Hypothalamus (tissue), 51 donors: ENCODE results near the gene CAMP.
"Not testable (repeated sequence)": the region's sequence is repeated elsewhere in the genome, so short reads cannot be mapped to it uniquely, and the experiment has no call there.

Experiments
- DNase-seq, 51 donors: peaks; one replicate each; lab custom pipeline; 2025; lab: John Stamatoyannopoulos, UW

The CAMP gene

GRCh38 chr3:48248095-48248850 lies 25.0 kb downstream of the CAMP start:
- DNase-seq, result no peak

DNA sequence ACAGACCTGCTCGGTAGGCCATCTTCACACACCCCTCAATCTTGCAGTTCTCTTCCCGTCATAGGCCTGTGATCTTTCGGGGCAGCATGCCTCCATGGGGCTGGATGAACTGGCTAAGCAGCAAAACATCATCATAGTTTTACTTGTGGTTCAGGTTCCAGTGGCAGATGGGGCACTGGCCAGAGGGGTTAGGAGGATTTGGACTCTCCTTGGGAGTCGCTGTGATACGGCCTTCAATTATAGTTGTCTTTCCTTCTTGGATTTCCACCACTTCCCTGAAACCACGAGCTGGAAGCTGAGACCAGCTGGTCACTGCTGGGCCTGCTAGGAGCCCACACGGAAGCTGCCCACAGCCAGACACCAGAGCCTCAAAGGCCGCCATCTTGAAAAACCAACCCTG lies 33.3 kb downstream of the CAMP start:
- no peak for DNase-seq

DNA sequence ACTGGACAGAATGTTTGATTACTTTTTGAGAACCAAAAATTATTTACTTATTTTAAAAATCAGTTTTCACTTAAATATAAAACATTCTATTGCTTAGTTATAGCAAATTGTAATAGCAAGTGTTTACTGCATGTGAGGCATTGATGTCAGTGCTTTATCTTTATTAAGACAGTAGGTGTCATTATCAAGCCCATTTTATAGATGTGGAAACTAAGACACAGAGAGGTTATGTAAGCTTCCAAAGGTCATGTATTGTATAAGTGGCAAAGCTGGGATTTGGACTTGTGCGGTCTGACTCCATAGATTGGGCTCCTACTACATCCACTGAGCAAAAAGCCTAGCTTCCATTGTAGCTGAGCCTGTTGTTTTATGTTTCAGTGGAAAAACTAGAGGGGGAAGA lies 35.2 kb downstream of the CAMP start:
- DNase-seq, result no peak

DNA sequence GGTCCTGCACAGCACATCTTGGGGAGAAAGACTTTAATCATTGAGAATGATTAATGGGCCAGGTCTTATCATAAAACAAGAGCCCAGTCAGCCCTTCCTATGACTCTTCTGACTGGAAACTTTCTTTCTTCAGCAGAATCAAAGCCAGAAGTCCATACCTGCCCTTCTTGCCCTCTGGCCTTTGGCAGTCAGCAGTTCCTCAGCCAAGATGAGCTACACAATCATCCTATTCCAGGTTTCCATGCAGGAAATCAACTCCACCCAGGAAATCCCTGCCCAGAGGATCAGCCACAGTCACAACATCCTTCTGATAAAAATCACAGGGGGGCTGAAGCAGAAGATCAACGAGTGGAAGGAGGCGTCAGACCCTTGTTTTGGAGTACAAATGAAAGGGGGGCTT lies 44.5 kb downstream of the CAMP start:
- DNase-seq, result no peak

DNA sequence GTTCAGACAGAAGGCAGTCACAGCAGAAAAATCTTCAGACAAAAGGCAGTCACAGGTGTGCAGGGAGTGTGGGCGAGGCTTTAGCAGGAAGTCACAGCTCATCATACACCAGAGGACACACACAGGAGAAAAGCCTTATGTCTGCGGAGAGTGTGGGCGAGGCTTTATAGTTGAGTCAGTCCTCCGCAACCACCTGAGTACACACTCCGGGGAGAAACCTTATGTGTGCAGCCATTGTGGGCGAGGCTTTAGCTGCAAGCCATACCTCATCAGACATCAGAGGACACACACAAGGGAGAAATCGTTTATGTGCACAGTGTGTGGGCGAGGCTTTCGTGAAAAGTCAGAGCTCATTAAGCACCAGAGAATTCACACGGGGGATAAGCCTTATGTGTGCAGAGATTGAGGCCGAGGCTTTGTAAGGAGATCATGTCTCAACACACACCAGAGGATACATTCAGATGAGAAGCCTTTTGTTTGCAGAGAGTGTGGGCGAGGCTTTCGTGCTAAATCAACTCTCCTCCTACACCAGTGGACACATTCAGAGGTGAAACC lies 45.2 kb downstream of the CAMP start:
- DNase-seq, result peak in 7 of 51 donors; percentile 2 to 83 (median 28)

GRCh38 chr3:48268936-48269561 lies 45.8 kb downstream of the CAMP start:
- DNase-seq, result peak in 1 of 51 donors; percentile 58

- no peak for DNase-seq
Measured at GRCh38 chr3:48269592-48269991, 46.3 kb downstream of the CAMP start.

- DNase-seq, result no peak
Measured at GRCh38 chr3:48270306-48270705, 47.0 kb downstream of the CAMP start.

DNA sequence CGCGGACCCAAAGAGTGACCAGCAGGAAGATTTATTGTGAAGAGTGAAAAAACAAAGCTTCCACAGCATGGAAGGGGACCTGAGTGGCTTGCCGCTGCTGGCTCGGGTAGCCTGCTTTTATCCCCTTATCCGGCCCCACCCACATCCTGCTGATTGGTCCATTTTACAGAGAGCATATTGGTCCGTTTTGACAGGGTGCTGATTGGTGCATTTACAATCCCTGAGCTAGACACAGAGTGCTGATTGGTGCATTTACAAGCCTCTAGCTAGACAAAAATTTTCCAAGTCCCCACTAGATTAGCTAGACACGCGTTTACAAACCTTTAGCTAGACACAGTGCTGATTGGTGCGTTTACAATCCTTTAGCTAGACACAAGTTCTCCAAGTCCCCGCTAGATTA lies 47.9 kb downstream of the CAMP start:
- not testable (repeated sequence) for DNase-seq

DNA sequence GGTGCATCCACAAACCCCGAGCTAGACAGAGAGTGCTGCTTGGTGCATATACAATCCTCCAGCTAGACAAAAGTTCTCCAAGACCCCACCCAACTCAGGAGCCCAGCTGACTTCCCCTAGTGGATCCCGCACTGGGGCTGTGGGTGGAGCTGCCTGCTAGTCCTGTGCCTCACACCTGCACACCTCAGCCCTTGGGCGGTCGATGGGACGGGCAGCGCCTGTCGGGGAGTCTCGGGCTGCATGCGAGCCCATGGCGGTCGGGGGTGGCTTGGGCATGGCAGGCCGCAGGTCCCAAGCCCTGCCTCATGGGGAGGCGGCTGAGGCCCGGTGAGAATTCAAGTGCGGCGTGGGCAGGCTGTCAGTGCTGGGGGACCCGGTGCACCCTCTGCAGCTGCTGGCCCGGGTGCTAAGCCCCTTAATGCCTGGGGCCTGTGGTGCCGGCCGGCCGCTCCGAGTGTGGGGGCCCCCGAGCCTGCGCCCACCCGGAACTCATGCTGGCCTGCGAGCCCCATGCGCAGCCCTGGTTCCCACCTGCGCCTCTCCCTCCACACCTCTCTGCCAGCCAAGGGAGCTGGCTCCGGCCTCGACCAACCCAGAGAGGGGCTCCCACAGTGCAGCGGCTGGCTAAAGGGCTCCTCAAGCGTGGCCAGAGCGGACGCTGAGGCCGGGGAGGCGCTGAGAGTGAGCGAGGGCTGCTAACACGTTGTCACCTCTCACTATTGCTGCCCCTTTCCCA lies 48.6 kb downstream of the CAMP start:
- DNase-seq, result no peak

GRCh38 chr3:48273594-48274211 lies 50.4 kb downstream of the CAMP start:
- DNase-seq, result peak in 30 of 51 donors; percentile 1 to 66 (median 17)

DNA sequence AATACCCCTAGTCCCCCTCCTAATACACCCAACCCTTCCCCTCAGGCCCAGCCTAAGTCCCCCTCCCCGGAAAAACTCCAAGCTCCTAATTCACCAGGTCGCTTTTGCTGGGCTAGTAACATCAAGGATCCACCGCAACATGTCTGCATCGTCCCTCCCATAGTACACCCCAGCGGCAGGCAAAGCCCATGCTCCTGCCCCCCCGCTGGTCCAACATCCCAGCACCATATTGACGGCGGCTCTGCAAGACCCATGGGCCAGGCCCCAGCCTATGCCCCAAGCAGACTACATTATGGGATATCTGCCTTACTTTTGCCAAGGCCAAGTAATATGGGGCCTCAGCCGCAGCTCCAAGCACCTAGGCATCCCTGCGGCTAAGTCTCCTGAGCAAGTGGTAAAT lies 51.2 kb downstream of the CAMP start:
- no peak for DNase-seq
